Measurements from ENCODE around the gene MPL.
"Not testable (repeated sequence)": the region's sequence is repeated elsewhere in the genome, so short reads cannot be mapped to it uniquely, and the experiment has no call there.

The MPL gene

DNA sequence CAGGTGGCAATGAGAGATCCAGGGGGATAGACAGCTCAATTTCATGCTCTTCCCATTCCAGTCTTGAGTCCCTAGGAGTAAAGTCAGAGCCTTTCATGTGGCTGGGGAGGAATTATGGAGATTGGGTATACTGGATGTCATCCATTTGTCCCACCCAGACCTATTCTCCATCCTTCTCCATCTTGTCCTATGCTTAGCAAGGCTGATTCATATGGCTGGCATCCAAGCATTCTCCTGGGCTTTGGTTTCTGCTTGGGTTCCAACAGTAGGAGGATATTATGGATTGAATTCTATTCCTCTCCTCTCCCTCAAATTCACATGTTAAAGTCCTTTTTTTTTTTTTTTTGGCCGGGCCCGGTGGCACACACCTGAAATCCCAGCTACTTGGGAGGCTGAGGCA, 17.3 kb downstream of the MPL start:
- no peak for DNase-seq (ENCODE audit: low read depth in 2 of 2)

DNA sequence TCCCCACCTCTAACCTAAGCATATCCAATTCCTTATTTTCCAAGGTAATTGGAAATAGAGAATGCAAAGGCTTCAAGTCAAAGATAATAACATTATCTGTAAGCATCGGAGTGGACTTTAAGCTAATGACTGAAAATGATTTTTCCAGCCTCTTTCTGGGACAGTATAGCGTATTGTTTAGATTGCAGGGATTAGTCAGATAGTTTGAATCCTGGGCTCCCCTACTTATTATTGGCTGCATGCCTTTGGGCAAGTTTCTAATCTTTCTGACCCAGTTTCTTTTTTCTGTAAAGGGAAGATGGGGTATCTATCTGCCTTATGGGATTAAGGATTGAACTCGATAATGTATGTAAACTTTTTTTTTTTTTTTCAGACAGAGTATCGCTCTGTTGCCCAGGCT, 19.6 kb downstream of the MPL start:
- no peak for DNase-seq (ENCODE audit: low read depth in 2 of 2)

DNA sequence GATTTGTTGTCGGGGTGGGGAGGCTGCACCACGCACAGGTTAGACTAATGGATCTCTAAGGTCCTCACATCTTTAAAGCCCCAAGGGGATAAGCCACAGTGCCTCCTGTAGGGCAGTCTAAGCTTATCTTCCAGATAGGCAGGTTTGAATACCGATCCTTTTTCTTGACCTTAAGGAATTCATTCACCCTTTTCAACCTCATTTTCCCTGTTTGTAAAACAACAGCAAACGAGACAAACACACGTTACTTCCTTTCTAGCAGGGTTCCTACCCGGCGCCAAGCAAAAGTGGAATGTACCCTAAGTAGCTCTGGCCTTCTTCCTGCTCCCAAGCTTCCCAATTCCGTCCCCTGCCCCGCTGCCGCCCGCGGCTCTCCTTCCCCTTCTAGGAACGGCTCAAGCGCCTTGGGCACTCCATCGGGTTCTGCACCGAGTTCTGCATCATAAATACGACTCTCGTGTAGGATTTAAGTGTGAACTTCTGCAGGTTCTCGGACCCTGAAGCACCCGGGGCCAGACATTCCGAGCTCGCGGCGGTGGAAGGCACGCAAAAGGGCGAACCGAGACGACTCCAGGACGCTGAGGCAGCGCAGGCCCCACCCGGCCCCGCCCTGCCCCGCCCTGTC, 20.6 kb downstream of the MPL start:
- no peak for DNase-seq (ENCODE audit: low read depth in 2 of 2)

DNA sequence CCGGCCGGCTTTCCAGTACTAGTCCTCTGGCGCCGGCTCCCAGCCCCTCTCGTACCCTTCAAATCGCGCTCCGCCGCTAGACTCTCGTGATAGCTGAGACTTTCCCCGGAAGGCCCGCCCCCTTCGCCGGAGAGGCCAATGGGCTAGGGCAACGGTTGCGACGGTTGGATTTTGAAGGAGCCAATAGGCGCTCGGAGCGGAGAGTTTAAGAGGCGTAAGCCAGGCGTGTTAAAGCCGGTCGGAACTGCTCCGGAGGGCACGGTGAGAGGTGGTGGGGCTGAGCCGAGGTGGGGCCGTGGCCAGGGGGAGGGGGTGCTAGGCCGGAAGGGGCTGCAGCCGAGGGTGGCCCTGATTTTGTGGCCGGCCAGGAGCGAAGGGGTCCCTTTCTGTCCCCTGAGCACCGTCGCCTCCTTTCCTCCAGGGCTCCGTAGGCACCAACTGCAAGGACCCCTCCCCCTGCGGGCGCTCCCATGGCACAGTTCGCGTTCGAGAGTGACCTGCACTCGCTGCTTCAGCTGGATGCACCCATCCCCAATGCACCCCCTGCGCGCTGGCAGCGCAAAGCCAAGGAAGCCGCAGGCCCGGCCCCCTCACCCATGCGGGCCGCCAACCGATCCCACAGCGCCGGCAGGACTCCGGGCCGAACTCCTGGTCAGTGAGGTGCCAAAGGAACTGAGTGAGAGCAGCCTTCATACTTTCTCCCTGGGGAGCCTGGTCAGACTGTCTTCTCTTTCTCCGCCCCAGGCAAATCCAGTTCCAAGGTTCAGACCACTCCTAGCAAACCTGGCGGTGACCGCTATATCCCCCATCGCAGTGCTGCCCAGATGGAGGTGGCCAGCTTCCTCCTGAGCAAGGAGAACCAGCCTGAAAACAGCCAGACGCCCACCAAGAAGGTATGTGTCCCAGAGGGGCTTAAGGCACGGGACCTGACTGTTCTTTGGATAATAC, 21.4 kb downstream of the MPL start, which contains the start of gene CDC20:
CDC20 (plus strand) TSS at position 236 of the 948 bp plus-strand sequence; CDS start at position 471, 235 bp downstream.
- peak; percentile 93 to 96 for DNase-seq (ENCODE audit: low read depth in 2 of 2)

DNA sequence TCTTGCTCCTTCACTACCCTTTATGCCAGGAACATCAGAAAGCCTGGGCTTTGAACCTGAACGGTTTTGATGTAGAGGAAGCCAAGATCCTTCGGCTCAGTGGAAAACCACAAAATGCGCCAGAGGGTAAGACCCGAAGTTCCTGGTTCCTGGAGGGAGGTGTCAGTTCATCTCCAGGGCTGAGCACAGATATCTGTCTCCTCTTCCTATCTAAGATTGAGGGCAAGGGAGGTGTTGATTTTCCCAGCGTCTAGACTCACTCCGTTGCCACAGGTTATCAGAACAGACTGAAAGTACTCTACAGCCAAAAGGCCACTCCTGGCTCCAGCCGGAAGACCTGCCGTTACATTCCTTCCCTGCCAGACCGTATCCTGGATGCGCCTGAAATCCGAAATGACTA, 22.1 kb downstream of the MPL start:
- DNase-seq (ENCODE audit: low read depth in 2 of 2), result no peak

DNA sequence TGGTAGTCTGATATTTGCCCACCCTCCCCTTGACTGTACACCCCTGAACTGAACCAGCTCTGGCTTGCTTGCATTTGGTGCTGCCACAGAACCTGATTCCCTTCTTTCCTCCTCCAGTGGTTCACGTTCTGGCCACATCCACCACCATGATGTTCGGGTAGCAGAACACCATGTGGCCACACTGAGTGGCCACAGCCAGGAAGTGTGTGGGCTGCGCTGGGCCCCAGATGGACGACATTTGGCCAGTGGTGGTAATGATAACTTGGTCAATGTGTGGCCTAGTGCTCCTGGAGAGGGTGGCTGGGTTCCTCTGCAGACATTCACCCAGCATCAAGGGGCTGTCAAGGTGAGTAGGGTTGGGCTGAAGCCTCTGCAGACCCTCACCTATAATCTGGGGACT, 23.0 kb downstream of the MPL start:
- DNase-seq (ENCODE audit: low read depth in 2 of 2), result no peak

DNA sequence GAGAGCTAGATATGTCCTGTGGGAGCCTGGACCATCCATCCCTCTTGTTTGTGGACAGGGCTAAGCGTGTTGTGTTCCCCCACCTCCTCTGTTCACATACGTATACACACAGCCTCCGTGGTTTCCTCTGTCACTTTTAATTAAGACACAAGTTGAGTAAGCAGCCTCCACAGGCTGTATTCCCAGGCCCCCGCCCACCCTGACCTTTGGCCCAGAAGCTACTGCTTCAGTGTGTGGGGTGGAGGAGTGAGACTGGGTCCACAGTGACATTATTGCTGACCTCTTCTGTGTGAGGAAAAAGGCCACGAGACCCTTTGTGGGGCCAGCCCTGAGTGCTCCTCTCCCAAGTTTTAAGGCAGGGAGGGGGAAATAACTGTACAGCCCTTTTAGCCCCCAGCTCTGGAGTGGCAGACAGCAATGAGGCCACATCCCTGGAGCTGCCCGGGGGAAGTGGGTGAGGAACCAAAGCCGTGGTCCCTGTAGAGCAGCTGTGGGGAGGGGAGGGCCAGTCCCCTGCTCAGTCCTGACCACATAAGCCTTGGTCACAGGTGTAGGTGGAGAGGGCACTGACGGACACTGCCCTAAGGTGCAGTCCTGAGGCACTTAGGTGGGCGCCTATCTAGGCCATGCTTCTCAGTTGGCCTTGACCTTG, 25.8 kb downstream of the MPL start:
- DNase-seq (ENCODE audit: low read depth in 2 of 2), result no peak

DNA sequence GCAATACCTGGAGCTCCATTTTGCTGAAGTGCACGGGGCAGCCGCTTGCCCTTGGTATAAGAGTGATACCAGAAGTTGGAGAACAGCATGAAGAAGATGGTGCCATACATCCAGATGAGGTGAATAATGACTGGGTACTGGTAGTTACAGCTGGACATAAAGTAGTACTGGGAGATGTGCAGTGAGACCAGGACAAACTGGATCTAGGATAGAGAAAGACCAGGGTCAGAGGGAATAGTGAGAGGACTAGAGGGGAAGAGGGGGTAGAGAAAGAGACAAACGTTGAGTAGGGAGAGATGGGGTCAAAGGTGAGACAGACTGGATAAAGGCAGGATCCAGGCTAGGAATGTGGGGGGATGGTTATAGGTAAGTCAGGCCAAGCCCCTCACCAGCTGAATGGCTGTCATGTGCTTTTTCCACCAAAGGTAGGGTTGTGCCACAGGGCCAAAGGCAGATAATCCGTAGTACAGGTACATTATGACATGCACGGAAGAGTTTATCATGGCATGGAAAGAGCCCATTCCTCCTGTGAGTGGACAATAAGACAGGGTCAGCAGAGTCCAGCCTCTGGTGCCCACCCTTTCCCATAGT, 26.4 kb downstream of the MPL start:
- DNase-seq (ENCODE audit: low read depth in 2 of 2), result no peak

DNA sequence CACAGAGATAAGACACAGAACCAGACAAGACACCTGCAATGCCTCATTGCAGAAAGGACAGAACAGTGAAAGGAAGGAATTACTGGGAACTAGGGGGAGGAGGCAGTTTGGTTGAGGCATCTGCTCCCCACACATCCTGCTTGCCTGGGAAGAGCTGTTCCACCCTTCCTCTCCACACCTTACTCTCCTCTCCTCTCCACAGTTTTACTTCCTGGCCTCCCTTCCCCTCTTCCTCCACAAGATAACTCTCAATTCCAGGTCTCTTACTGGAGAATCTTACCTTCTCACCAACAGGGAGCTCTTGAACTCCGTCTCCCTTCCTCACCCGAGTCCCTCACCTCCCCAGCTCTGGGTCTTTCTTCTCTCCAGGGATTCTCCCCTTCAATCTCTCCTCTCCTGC, 28.1 kb downstream of the MPL start:
- DNase-seq (ENCODE audit: low read depth in 2 of 2), result no peak

DNA sequence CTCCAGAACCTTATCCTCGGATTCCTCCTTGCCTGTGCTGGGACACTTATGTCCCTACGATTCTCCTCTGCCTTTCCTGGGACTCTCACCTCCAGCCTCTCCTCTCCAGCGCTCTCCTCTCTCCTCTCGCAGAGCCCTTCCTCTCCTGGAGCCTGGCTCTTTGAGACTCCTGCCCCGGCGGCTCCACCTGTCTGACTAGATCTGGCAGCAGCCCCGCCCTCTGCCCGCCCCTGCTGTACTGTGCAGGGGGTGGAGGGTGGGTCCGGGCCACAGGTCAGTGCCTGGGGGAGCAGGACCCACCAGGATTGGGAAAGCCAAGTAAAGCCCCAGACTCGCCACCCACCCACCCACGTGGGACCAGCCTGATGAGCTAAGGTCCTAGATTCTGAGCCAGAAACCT, 28.6 kb downstream of the MPL start:
- no peak for DNase-seq (ENCODE audit: low read depth in 2 of 2)

DNA sequence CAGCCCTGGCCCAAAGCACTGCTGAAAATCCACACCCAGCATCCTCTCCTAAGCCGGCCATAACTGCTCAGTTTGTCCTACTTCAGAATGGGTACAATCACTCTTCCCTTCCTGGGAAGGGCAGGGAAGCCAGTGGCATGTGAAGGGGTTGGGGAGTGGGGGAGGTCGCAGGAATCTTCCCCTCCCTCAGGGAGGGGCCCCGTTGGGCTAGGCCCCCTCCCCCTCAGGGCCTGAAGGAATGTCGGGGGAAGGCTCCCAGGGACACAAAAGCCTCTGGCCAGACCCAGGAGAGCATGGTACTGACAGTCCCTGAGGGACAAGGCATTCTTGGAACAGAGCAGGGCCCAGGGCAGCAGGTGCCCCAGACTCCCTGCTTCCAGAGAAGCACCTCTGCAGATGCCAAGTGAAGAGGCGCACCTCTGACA, 29.0 kb downstream of the MPL start:
- no peak for DNase-seq (ENCODE audit: low read depth in 2 of 2)

DNA sequence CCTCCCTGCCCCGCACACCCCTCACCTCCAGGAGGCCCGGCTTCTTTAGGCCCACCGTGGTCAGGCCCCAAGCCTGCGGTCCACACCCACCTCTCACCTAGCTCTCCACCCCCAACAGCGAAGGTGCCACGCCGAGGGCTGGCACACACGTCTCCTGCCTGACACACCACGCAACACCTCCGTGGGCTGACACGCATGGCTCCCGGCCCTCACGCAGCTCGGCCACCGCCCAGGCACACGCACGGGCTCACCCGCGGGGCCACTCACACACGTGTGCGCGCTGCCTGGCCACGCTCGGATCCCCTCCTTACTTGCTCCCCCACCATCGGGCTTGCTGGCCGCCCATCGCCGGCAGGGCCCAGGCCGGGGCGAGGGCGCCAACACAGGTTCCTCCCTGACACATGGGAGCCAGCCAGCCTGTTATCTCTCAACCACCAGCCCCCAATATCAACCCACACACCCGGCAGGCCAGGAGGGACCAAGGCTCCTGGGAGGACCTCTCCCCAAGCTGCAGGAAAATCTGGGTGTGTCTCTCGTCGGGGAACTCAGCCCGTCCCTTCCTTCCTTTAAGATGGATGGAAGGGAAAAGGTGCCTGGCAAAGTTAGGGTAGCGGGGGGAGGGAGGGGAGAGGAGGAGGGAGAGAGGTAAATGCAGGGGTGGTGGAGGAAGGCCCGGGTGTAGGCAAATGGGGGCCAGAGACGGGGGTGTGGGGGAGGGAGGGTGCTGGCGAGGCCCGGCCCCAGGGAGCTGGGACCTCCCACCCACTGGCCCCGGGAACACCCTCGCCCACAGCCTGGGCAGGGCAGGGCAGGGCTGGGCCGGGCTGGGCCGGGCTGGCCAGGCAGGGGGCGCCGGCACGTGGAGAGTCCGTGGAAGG, 29.6 kb downstream of the MPL start:
- DNase-seq (ENCODE audit: low read depth in 2 of 2), result peak in 1 of 2 donors; percentile 33

DNA sequence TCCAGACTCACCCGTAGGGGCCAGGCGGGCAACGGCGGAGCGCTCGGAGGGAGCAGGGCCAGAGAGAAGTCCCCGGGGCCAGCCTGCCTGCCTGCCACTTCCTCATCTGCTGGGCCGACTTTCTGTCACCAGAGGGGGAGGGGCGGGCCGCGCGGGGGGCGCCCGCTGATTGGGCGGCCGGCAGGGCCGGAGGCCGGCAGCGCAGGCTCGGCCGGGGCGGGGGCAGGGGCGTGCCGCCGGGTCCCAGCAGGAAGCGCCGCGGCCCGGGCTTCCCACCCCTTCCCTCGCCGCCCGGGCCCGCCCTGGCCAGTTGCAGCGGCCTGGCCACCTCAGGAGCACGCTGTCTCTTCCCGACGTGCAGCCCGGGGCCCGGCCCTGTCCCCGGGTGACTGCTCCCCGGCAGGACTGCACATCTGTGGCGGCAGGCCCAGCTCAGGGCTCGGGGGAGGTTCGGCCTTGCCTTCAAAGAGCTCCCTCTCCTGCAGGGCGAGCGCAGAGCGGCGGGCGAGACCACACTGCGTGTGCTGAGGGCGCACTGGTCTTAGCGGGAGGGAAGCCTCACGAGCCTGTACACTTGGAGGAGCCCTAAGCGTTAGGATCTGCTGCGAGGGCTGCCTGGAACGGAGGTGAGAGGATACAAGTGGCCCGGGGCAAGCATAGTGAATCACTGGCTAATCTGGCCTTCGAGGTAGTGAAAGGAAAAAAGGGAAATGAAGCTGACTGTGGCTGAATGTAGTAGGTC, 30.5 kb downstream of the MPL start, which contains the start of gene ELOVL1:
ELOVL1 (minus strand) TSS at position 108 of the 742 bp plus-strand sequence. CDS start 2,402 bp downstream, outside the sequence.
- peak; percentile 62 to 86 for DNase-seq (ENCODE audit: low read depth in 2 of 2)

DNA sequence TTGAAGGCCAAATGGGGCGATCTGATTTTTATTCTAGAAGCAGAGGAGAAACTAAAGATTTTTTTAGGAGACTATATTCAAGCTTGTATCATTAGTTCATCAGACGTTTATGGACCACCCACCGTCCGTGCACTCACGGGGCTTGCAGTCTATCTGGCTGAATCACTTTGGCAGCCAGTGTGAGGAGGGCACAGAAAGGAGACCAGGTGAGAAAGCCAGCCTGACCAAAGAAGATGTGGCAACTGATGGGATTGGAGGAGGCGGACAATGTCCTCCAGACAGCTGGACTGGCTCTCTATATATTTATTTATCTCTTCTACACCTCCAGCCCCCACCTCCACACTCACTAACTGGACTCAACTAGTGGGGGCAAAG, 31.0 kb downstream of the MPL start:
- no peak for DNase-seq (ENCODE audit: low read depth in 2 of 2)

DNA sequence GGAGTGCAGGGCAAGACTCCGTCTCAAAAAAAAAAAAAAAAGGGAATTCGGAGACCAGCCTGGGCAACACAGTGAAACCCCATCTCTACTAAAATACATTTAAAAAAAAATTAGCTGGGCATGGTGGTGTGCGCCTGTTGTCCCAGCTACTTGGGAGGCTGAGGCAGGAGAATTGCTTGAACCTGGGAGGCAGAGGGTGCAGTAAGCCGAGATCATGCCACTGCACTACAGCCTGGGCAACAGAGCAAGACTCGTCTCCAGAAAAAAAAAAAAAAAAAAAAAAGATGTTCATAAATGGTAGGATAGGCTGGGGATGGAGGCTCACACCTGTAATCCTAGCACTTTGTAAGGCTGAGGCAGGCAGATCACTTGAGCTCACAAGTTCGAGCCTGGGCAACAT, 32.2 kb downstream of the MPL start:
- not testable (repeated sequence) for DNase-seq (ENCODE audit: low read depth in 2 of 2)

DNA sequence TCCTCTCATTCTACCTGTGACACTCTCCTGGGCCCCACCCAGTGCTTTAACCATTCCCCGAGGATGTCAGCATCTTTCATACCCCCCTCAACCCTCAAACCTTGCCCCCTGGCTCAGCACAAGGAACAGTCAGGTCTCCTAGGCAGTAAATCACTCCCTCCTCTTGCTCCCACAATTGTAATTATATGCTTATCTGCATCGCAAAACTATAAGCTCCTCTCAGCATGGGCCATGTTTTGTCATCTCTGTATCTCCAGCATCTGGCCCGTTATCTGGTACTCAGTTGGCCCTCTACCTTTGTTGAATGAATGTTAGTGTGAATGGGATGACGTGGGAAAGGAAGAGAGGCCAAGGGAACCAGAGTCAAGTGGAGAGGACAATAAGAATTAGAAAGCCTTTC, 32.9 kb downstream of the MPL start:
- no peak for DNase-seq (ENCODE audit: low read depth in 2 of 2)

DNA sequence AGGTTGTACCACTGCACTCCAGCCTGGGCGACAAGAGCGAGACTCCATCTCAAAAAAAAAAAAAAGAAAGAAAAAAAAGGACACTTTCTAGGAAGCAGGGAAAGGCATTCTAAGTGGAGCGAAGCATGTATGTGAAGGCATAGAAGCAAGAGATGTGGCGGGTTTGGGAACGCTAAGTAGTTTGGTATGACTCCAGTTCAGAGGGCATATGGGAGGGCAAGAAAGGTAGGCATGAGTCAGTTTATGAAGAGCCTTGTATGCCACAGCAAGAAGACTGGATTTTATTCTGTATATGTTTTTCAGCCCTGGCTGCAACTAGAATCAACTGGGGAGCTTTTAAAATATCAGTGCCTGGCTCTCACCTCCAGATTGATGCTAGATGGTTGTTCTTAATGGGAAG, 34.6 kb downstream of the MPL start:
- DNase-seq (ENCODE audit: low read depth in 2 of 2), result no peak

DNA sequence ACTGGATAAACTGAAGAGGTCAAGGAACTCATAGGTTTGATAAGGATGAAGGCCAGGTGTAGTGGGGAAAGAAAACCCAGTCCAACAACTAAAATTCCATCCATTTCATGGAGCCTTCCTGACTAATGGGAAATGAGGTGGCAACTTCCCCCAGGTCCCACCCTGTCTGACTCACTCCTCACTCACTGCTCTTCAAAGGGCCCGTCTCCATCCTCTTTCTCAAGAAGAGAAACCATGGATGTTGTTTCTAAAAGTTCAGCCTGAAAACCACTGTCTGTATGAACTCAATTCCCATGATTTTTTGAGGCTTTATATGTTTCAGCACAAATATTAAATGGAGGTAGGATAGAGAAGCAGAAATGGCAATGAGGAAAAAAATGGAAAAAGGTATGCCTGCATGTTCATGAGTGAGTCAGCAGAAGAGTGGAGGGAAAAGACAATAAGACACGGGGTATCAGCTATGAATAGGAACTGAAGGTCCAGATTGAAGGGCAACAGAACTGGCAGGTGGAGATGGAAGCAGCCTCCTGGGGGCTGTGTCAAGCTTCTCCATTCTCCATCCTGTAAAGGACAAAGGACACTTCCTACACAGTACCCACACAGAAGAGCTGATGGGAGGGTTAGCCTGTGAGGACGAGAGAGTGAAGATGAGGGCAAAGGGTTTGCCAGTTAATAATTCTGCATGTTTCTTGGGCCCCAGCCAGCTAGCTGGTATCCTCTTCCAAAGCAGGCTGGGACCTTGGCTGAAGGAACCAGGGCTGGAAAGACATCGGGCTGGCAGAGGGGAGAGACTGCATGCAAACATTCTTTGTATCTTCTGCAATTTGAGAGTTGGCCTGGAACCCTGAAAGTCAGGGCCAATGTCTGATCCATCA, 35.7 kb downstream of the MPL start:
- no peak for DNase-seq (ENCODE audit: low read depth in 2 of 2)

DNA sequence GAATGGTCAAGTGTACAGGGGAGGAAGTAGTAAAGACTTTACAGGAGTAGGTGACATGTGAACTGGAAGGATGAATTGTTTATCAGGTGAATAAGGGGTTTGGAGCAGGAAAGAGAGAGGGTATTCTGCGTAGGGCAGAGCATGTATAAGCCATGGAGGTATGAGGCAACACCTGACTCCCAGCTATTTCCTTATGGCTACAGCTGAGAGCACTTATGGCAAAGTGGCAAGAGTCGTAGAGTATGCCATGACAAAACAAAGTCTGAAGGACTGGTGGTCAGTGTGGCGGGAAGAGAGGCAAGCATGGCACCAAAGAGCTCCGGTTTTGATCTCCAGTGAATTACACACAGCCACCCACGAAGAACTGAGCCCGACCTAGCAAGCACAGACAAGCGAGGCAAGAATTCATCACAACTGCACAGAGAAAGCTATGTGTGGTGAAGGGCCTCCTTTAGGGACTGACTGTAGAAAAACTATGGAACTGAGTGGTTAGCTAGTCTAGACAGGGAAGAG, 39.2 kb downstream of the MPL start:
- DNase-seq (ENCODE audit: low read depth in 2 of 2), result no peak

Data from stimulated activated CD8-positive, alpha-beta memory T cell treated with anti-CD3 and anti-CD28 coated beads, Interleukin-7, amount 100 ng/mL, for 4 hours (primary cell).